Non-pigmented ciliary epithelial cell (primary cell): ENCODE results near the gene DHCR24.

Source experiments
- DNase-seq: peaks from one replicate; pipeline ENCODE4 v3.0.0-alpha.2; 2010; ENCODE audit warnings: low read depth

DHCR24 gene

GRCh38 chr1:54844564-54844963, 42.4 kb downstream of the DHCR24 start:
- DNase-seq, result no peak

- no peak for DNase-seq
Observed at GRCh38 chr1:54843449-54843848, 43.5 kb downstream of the DHCR24 start.

- no peak for DNase-seq
Observed at GRCh38 chr1:54842963-54843362, 44.0 kb downstream of the DHCR24 start.

GRCh38 chr1:54842206-54842915, 44.6 kb downstream of the DHCR24 start:
- no peak for DNase-seq

- DNase-seq, result no peak
Observed at GRCh38 chr1:54839824-54840223, 47.2 kb downstream of the DHCR24 start.

GRCh38 chr1:54838565-54839180, 48.3 kb downstream of the DHCR24 start:
- DNase-seq, result no peak

GRCh38 chr1:54837002-54837853, 49.8 kb downstream of the DHCR24 start:
- no peak for DNase-seq

- DNase-seq, result no peak
Observed at GRCh38 chr1:54836594-54836993, 50.4 kb downstream of the DHCR24 start.

GRCh38 chr1:54835970-54836369, 51.0 kb downstream of the DHCR24 start:
- DNase-seq, result no peak

GRCh38 chr1:54835131-54835898, 51.7 kb downstream of the DHCR24 start:
- no peak for DNase-seq

- no peak for DNase-seq
Observed at GRCh38 chr1:54834007-54834541, 52.9 kb downstream of the DHCR24 start.

- no peak for DNase-seq
Observed at GRCh38 chr1:54833121-54833520, 53.9 kb downstream of the DHCR24 start.

GRCh38 chr1:54826226-54826816, 60.7 kb downstream of the DHCR24 start:
- no peak for DNase-seq

GRCh38 chr1:54825696-54826095, 61.3 kb downstream of the DHCR24 start:
- no peak for DNase-seq

GRCh38 chr1:54823670-54824069, 63.3 kb downstream of the DHCR24 start:
- DNase-seq, result no peak

- no peak for DNase-seq
Observed at GRCh38 chr1:54819733-54820132, 67.3 kb downstream of the DHCR24 start.

- DNase-seq, result no peak
Observed at GRCh38 chr1:54819195-54819536, 67.8 kb downstream of the DHCR24 start.

- no peak for DNase-seq
Observed at GRCh38 chr1:54818461-54819194, 68.4 kb downstream of the DHCR24 start.

GRCh38 chr1:54816951-54817350, 70.0 kb downstream of the DHCR24 start:
- DNase-seq, result no peak

- DNase-seq, result no peak
Observed at GRCh38 chr1:54816130-54816529, 70.9 kb downstream of the DHCR24 start.
